RWPE1 (cell line): ENCODE measurements around the gene MYBPC3.

Source experiments
- CTCF ChIA-PET: fragments of 350-600 bp; sonication (Branson Sonifier 250); formaldehyde crosslinking; extraction: SDS; loops from one replicate; lab custom pipeline; 2021; lab: Yijun Ruan, JAX
- POLR2A ChIA-PET: fragments of 400-600 bp; formaldehyde crosslinking; extraction: SDS; loops from one replicate; lab custom pipeline; 2020; ENCODE audit warnings: antibody characterized with exemption; ENCODE audit not compliant: low non-redundant PET; lab: Yijun Ruan, JAX
- DNase-seq: peaks from one replicate; pipeline ENCODE4 v3.0.0; 2012; ENCODE audit warnings: low spot score
- H3K27ac ChIP-seq: fragments of 450-650 bp; 2 replicates; pipeline ENCODE4 v1.5.1; 2017
- CTCF ChIP-seq: fragments of 450-650 bp; conservative IDR thresholded peaks from 2 replicates; pipeline ENCODE4 v1.5.1; 2017; ENCODE audit warnings: low read depth, mild to moderate bottlenecking

MYBPC3 gene

GRCh38 chr11:47289856-47290255 lies 62.6 kb downstream of the MYBPC3 start:
- CTCF ChIA-PET = interaction anchor here (0.6 kb wide), 1 partner anchor 202 kb away, joined by 4 read pairs; no protein-coding TSS in a partner anchor
- POLR2A ChIA-PET = interaction anchor here (0.5 kb wide), 1 partner anchor 18 kb away, joined by 4 read pairs; no protein-coding TSS in a partner anchor
- TF ChIP-seq CTCF = no peak
- DNase-seq = no peak
- H3K27ac ChIP-seq = no peak overlapping the region

- POLR2A ChIA-PET = no interaction called here
- H3K27ac ChIP-seq = no peak overlapping the region
- DNase-seq = no peak
- no peak for TF ChIP-seq CTCF
- CTCF ChIA-PET = interaction anchor here (0.6 kb wide), 1 partner anchor 152 kb away, joined by 6 read pairs; no protein-coding TSS in a partner anchor
Observed at GRCh38 chr11:47288066-47288465, 64.4 kb downstream of the MYBPC3 start.

GRCh38 chr11:47285969-47286770 lies 66.3 kb downstream of the MYBPC3 start:
- ChIA-PET CTCF (no interaction called here), POLR2A (interaction anchor here (0.5 kb wide), 1 partner anchor 67 kb away, joined by 4 read pairs; no protein-coding TSS in a partner anchor)
- no peak for DNase-seq

GRCh38 chr11:47284151-47284550 lies 68.4 kb downstream of the MYBPC3 start:
- no peak for TF ChIP-seq CTCF
- H3K27ac ChIP-seq = no peak overlapping the region
- POLR2A ChIA-PET = no interaction called here
- DNase-seq = no peak
- CTCF ChIA-PET = no interaction called here

More at GRCh38 chr11:47285969-47286770, 66.3 kb downstream of the MYBPC3 start:
- no peak for TF ChIP-seq CTCF
- no peak overlapping the region for H3K27ac ChIP-seq

GRCh38 chr11:47282462-47282861 lies 70.0 kb downstream of the MYBPC3 start:
- no peak overlapping the region for H3K27ac ChIP-seq
- ChIA-PET POLR2A (no interaction called here), CTCF (interaction anchor here (0.7 kb wide), 1 partner anchor 127 kb away, joined by 3 read pairs; no protein-coding TSS in a partner anchor)
- DNase-seq = no peak
- no peak for TF ChIP-seq CTCF
